ENCODE data around the gene SCN1B.
"Not testable (repeated sequence)": the region's sequence is repeated elsewhere in the genome, so short reads cannot be mapped to it uniquely, and the experiment has no call there.

The SCN1B gene

GRCh38 chr19:35049456-35049855 lies 19.2 kb downstream of the SCN1B start:
- ChIA-PET CTCF (no interaction called here), POLR2A (no interaction called here)
- DNase-seq (ENCODE audit: extremely low spot score), result no peak
- TF ChIP-seq SUZ12 (IDR thresholded peaks at IDR 0.05) (no peak), SP1 (IDR thresholded peaks at IDR 0.05) (no peak), HDGF (IDR thresholded peaks at IDR 0.05; ENCODE audit: borderline replicate concordance) (no peak), ELF4 (IDR thresholded peaks at IDR 0.05) (no peak), CTBP1 (IDR thresholded peaks at IDR 0.05; ENCODE audit: borderline replicate concordance) (no peak), FOXA1 (IDR thresholded peaks at IDR 0.05) (no peak), FOXM1 (IDR thresholded peaks at IDR 0.05; ENCODE audit: borderline replicate concordance) (no peak), LEF1 (IDR thresholded peaks at IDR 0.05; ENCODE audit: borderline replicate concordance) (no peak), ZNF384 (IDR thresholded peaks at IDR 0.05) (no peak), TARDBP (IDR thresholded peaks at IDR 0.05) (no peak), PKNOX1 (IDR thresholded peaks at IDR 0.05) (no peak)

GRCh38 chr19:35050662-35051061 lies 20.4 kb downstream of the SCN1B start:
- POLR2A ChIA-PET; CTCF ChIA-PET; DNase-seq (ENCODE audit: extremely low spot score): not testable (repeated sequence)

GRCh38 chr19:35051268-35051667 lies 21.0 kb downstream of the SCN1B start:
- DNase-seq (ENCODE audit: extremely low spot score); POLR2A ChIA-PET: not testable (repeated sequence)
- CTCF ChIA-PET, result interaction anchor here (0.5 kb wide), 1 partner anchor 16 kb away, joined by 3 read pairs; no protein-coding TSS in a partner anchor

DNA sequence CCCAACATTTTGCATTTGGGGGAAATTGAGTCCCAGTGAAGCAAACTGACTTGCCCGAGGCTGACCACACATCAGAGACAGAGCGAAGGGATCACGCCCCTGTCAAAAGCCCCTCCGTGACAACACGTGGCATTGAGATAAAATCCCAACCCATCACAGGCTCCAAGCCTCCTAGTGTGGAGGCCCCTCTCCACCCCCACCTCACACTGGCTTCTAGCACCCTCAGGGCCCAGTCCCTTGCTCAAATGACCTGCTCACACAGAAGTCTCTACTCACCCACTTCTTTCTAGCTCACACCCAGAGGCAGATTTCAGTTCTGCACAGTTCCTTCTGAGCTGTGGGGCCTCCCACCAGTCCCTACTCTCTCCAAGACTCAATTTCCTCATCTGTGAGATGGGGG lies 21.5 kb downstream of the SCN1B start:
- TF ChIP-seq CTBP1 (IDR thresholded peaks at IDR 0.05; ENCODE audit: borderline replicate concordance), result no peak
- no peak for TF ChIP-seq FOXA1 (IDR thresholded peaks at IDR 0.05)
- TF ChIP-seq FOXM1 (IDR thresholded peaks at IDR 0.05; ENCODE audit: borderline replicate concordance), result no peak
- no peak for TF ChIP-seq NFRKB (IDR thresholded peaks at IDR 0.05)
- TF ChIP-seq ELF4 (IDR thresholded peaks at IDR 0.05), result no peak
- TF ChIP-seq ZNF384 (IDR thresholded peaks at IDR 0.05), result no peak
- no peak for TF ChIP-seq ARNT (IDR thresholded peaks at IDR 0.05)
- TF ChIP-seq PKNOX1 (IDR thresholded peaks at IDR 0.05), result no peak
- no peak for TF ChIP-seq HDGF (IDR thresholded peaks at IDR 0.05; ENCODE audit: borderline replicate concordance)
- TF ChIP-seq SP1 (IDR thresholded peaks at IDR 0.05), result no peak
- TF ChIP-seq L3MBTL2 (conservative IDR thresholded peaks at IDR 0.05), result no peak
- no peak for TF ChIP-seq BHLHE40 (IDR thresholded peaks at IDR 0.05; ENCODE audit: borderline replicate concordance)
- TF ChIP-seq LEF1 (IDR thresholded peaks at IDR 0.05; ENCODE audit: borderline replicate concordance), result no peak
- no peak for TF ChIP-seq SUZ12 (IDR thresholded peaks at IDR 0.05)
- TF ChIP-seq FOXK2 (IDR thresholded peaks at IDR 0.05), result no peak
- TF ChIP-seq TARDBP (IDR thresholded peaks at IDR 0.05), result no peak
- ChIA-PET POLR2A (no interaction called here), CTCF (interaction anchor here (0.5 kb wide), 1 partner anchor 15 kb away, joined by 3 read pairs; no protein-coding TSS in a partner anchor)
- no peak for DNase-seq (ENCODE audit: extremely low spot score)

GRCh38 chr19:35052599-35053190 lies 22.4 kb downstream of the SCN1B start:
- no peak for TF ChIP-seq TARDBP (IDR thresholded peaks at IDR 0.05)
- TF ChIP-seq ARNT (IDR thresholded peaks at IDR 0.05), result no peak
- TF ChIP-seq CTBP1 (IDR thresholded peaks at IDR 0.05; ENCODE audit: borderline replicate concordance), result no peak
- no peak for TF ChIP-seq FOXA1 (IDR thresholded peaks at IDR 0.05)
- TF ChIP-seq L3MBTL2 (conservative IDR thresholded peaks at IDR 0.05), result no peak
- TF ChIP-seq FOXM1 (IDR thresholded peaks at IDR 0.05; ENCODE audit: borderline replicate concordance), result no peak
- no peak for TF ChIP-seq BHLHE40 (IDR thresholded peaks at IDR 0.05; ENCODE audit: borderline replicate concordance)
- no peak for TF ChIP-seq PKNOX1 (IDR thresholded peaks at IDR 0.05)
- DNase-seq (ENCODE audit: extremely low spot score), result no peak
- ChIA-PET CTCF (no interaction called here), POLR2A (no interaction called here)

- DNase-seq (ENCODE audit: extremely low spot score), result no peak
- CTCF ChIA-PET, result no interaction called here
- TF ChIP-seq L3MBTL2 (conservative IDR thresholded peaks at IDR 0.05) (no peak), ZNF384 (IDR thresholded peaks at IDR 0.05) (no peak), SP1 (IDR thresholded peaks at IDR 0.05) (no peak), ARNT (IDR thresholded peaks at IDR 0.05) (no peak), SUZ12 (IDR thresholded peaks at IDR 0.05) (no peak), CTBP1 (IDR thresholded peaks at IDR 0.05; ENCODE audit: borderline replicate concordance) (no peak), PKNOX1 (IDR thresholded peaks at IDR 0.05) (no peak), LEF1 (IDR thresholded peaks at IDR 0.05; ENCODE audit: borderline replicate concordance) (no peak), FOXA1 (IDR thresholded peaks at IDR 0.05) (no peak), FOXK2 (IDR thresholded peaks at IDR 0.05) (no peak), NFRKB (IDR thresholded peaks at IDR 0.05) (no peak), FOXM1 (IDR thresholded peaks at IDR 0.05; ENCODE audit: borderline replicate concordance) (no peak), ELF4 (IDR thresholded peaks at IDR 0.05) (no peak), TARDBP (IDR thresholded peaks at IDR 0.05) (no peak), HDGF (IDR thresholded peaks at IDR 0.05; ENCODE audit: borderline replicate concordance) (no peak), BHLHE40 (IDR thresholded peaks at IDR 0.05; ENCODE audit: borderline replicate concordance) (no peak)
- POLR2A ChIA-PET, result no interaction called here
Measured at GRCh38 chr19:35053667-35054293, 23.5 kb downstream of the SCN1B start.

Measured in HEK293T (cell line).